ENCODE data around the gene LSM14B. TPM values are rescaled to one million over a fixed set of nuclear protein-coding genes. Genes with fewer than 3 reads are reported as not detected.

The LSM14B gene
- total RNA-seq, 1 experiment from 2014 or later, result 51.3 TPM

GRCh38 chr20:62157387-62158087 is 35.3 kb downstream of the LSM14B start:
- peak overlapping the region; percentile 28; the same call in 1 of the 2 replicates for H3K27ac ChIP-seq (ENCODE audit: low read depth, low read length)
- peaks cover 86% of the 10 kb centered on the region for H3K79me2 ChIP-seq (ENCODE audit: insufficient read depth, low read length)
- intact Hi-C loops (cut with micrococcal nuclease), result loop anchor here (1.0 kb wide), 1 partner anchor 146 kb away; no protein-coding TSS in a partner anchor
- no peak for ATAC-seq
- H3K4me1 ChIP-seq (ENCODE audit: control insufficient read depth in 1 of 2, insufficient read depth in 2 of 2, low read length in 2 of 2), result peaks cover 50 to 72% of the 10 kb centered on the region in 2 experiments
- no peaks in the 10 kb centered on the region for H3K9me2 ChIP-seq (ENCODE audit: insufficient read depth)
- H3K36me3 ChIP-seq (ENCODE audit: control insufficient read depth in 1 of 2, insufficient read depth in 2 of 2, low read length in 2 of 2), result peaks cover 5 to 24% of the 10 kb centered on the region in 2 experiments; a peak in 2 of 4 replicates
- H3K9me3 ChIP-seq (ENCODE audit: control insufficient read depth in 1 of 2, insufficient read depth in 1 of 2, low read depth in 1 of 2, low read length in 2 of 2), result no peaks in the 10 kb centered on the region
- no peak for DNase-seq (ENCODE audit: low read depth, low spot score)
- no peak overlapping the region for H3K9ac ChIP-seq (ENCODE audit: low read length)
- ChIA-PET POLR2A (no interaction called here), CTCF (interaction anchor here (1.4 kb wide), 1 partner anchor 146 kb away, joined by 8 read pairs; no protein-coding TSS in a partner anchor), RAD21 (ENCODE audit: low non-redundant PET in 1 of 2, low total read pairs in 2 of 2, uncharacterized antibody in 2 of 2, unreplicated experiment in 2 of 2) (no interaction called here)
- H3K4me2 ChIP-seq (ENCODE audit: low read length), result peak overlapping the region; percentile 47
- H3K27me3 ChIP-seq (ENCODE audit: insufficient read depth, low read length), result no peaks in the 10 kb centered on the region
- TF ChIP-seq ZNF274 (IDR thresholded peaks at IDR 0.05; ENCODE audit: low read depth, low read length), result no peak
- TF ChIP-seq POLR2A (IDR thresholded peaks at IDR 0.05; ENCODE audit: borderline replicate concordance, extremely low read depth, insufficient read depth, insufficient read length), result no peak
- TF ChIP-seq ZBTB33 (IDR thresholded peaks at IDR 0.05; ENCODE audit: extremely low read depth, insufficient replicate concordance, low read length), result no peak
- TF ChIP-seq CBX3 (IDR thresholded peaks at IDR 0.05; ENCODE audit: low read depth), result no peak
- no peak for TF ChIP-seq SP1 (IDR thresholded peaks at IDR 0.05; ENCODE audit: low read depth)
- TF ChIP-seq YY1 (IDR thresholded peaks at IDR 0.05; ENCODE audit: extremely low read depth, insufficient replicate concordance, low read depth, low read length), result no peak
- TF ChIP-seq ZFX (IDR thresholded peaks at IDR 0.05), result no peak
- no peak for TF ChIP-seq ATF3 (IDR thresholded peaks at IDR 0.05)
- no peak for TF ChIP-seq TCF7L2 (IDR thresholded peaks at IDR 0.05; ENCODE audit: borderline replicate concordance, extremely low read depth, insufficient read depth, insufficient read length)
- no peak for TF ChIP-seq SRF (IDR thresholded peaks at IDR 0.05; ENCODE audit: low read depth)
- TF ChIP-seq CTCF (IDR thresholded peaks at IDR 0.05 in 2 of 3, conservative IDR thresholded peaks at IDR 0.05 in 1 of 3; ENCODE audit: borderline replicate concordance in 1 of 3, insufficient read depth in 1 of 3, low read depth in 2 of 3, low read length in 2 of 3), result no peak
- no peak for TF ChIP-seq JUND (IDR thresholded peaks at IDR 0.05)
- TF ChIP-seq SIN3A (IDR thresholded peaks at IDR 0.05; ENCODE audit: low read depth), result no peak
- TF ChIP-seq FOSL1 (IDR thresholded peaks at IDR 0.05; ENCODE audit: low read depth), result no peak
- no peak for TF ChIP-seq ELF1 (IDR thresholded peaks at IDR 0.05; ENCODE audit: borderline replicate concordance, low read depth)
- TF ChIP-seq EZH2 (IDR thresholded peaks at IDR 0.05), result no peak
- no peak for TF ChIP-seq MAX (IDR thresholded peaks at IDR 0.05)
- no peak for TF ChIP-seq RAD21 (IDR thresholded peaks at IDR 0.05; ENCODE audit: low read depth)
- no peak overlapping the region for H2AFZ ChIP-seq (ENCODE audit: low read depth, low read length, poor library complexity, severe bottlenecking)
- no peak overlapping the region for H3K4me3 ChIP-seq (replicated peaks in 1 of 2; ENCODE audit: low read depth in 1 of 2, low read length in 2 of 2)
- BruUV-seq (replicated peaks), result no TSS peak
- H4K20me1 ChIP-seq (ENCODE audit: insufficient read depth), result peaks cover 3% of the 10 kb centered on the region; the same call in 1 of the 2 replicates
